HG03520 (cell line): ENCODE data around the gene TMEM114.

Experiments used
- ATAC-seq: cut with Tn5 transposase; IDR thresholded peaks from one replicate; pipeline ENCODE4 v1.9.1; 2021; ENCODE audit warnings: mild to moderate bottlenecking, moderate library complexity; ENCODE audit not compliant: unreplicated experiment

Gene TMEM114

DNA sequence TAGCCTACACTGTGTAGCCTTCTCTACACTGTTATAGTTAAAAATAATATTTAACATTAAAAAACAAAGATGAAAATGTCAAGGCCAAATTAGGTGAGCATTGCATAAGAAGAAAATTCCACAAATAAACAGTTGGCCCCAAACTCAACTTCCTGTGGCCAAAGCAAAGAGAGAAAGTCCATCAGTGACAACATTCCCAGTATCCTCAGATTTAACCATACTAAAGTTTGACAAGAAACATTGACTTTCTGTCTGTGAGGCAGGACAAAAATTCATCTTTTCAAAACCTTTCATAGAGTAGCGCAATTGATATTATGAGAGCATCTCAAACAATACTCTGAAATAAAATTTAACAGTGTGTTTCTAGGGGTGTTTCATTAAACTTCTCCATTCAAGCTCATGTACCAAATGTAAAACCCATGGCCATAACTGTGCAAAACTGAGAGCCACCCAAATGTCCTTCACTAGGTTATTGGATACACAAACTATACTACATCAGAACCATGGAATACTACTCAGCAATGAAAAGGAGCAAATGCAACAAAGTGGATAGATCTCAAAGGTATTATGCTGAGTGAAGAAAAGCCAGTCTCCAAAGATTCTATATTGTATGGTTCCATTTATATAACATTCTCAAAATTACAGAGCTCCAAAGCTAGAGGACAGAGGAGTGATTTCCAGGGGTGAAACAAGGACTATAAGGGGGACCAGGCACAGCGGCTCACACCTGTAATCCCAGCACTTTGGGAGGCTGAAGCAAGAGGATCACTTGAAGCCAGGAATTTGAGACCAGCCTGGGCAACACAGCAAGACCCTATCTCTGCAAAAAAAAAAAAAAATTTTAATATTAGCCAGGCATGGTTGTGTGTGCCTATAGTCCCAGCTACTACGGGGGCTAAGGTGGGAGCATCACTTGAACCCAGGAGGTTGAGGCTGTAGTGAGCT lies 38.7 kb downstream of the TMEM114 start:
- no peak for ATAC-seq

DNA sequence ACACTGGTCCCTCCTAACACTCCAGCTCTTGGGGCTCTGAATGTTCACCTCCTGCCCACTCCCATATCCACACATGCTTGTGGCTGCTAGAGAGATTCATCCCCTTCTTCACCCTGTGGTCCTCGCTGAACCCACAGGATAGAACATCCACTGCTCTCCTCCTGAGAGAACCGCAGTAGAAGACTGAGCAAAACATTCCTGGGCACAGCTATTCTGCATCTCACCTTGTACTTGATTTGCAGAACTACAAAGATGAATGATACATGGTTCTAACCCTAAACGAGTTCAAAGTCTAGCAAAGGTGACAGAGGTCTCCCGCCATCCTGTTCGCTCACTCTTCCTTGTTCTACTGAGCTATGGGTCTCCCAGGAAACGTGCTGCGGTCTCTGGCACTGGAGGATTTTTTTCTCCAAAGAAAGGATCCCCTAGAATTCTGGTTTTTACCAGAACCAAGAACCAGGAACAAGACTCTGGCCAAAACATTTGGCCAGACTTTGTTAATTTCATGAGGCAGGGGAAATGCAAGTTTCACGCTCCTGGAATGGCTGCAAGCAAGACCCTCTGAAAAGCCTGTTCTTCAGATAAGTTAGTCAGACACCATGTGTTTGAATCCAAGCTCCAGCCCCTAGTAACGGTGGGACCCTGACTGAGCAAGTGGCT lies 39.5 kb downstream of the TMEM114 start:
- ATAC-seq: no peak

DNA sequence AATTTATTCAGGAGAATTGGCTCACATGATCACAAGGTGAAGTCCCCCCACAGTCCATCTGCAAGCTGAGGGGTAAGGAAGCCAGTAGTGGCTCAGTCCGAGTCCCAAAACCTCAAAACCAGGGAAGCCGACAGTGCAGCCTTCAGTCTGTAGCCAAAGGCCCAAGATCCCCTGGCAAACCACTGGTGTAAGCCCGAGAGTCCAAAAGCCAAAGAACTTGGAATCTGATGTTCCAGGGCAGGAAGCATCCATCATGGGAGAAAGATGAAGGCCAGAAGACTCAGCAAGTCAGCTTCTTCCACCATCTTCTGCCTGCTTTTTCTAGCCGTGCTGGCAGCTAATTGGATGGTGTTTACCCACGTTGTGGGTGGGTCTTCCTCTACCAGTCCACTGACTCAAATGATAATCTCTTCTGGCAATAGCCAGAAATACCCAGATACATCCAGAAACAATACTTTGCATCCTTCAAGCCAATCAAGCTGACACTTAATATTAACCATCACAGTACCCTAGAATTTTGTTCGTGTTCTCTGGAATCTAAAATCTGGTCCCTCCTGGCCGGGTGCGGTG lies 40.4 kb downstream of the TMEM114 start:
- ATAC-seq: no peak

DNA sequence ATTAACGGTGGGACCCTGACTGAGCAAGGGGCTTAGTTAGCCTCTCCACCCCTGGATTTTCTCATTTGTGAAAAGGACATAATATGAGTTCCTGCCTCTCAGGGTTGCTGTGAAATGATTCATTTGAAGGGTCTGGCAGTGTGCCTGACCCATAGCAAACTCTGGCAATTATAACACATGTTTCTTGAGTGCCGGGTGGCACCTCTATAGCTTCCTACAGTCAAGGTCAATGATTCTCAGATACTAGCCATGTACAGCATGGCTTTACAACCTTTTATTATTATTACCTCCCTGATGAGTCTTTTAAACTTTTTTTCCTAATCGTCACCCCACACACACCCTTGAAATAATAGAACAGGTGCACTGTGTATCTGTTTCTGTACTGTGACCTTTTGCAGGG lies 42.1 kb downstream of the TMEM114 start:
- no peak for ATAC-seq

DNA sequence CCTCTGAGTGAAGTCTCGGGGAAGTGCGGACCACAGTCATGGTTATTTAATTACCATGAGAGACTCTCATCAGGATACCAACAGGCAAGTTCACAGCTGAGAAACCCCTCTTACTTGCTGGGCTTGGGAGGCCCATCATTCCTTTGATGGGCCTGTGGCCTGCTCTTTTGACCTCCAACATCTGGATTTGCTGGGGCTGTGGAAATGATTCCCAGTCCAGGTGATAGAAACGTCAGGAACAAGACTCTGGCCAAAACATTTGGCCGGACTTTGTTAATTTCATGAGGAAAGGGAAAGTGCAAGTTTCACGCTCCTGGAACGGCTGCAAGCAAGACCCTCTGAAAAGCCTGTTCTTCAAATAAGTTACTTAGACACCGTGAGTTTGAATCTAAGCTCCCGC lies 42.5 kb downstream of the TMEM114 start:
- ATAC-seq: no peak

DNA sequence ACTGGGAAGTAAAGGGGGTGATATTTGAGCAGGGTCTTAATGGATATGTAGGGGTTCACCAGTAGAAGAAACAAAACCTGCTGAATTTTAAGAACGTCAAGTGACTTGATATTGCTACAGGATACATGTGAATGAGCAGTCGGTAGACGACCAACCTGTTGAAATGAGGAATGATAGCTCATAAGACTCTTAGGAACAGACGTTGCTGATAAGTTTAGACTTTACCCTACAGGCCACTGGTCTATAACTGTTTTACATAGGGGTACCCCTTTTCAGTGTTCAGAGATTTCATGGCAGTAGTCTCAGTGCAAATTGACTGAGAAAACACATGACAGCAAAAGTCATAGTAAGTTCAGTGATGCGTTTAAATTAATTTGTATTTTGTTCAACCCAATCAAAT lies 45.9 kb downstream of the TMEM114 start:
- no peak for ATAC-seq

DNA sequence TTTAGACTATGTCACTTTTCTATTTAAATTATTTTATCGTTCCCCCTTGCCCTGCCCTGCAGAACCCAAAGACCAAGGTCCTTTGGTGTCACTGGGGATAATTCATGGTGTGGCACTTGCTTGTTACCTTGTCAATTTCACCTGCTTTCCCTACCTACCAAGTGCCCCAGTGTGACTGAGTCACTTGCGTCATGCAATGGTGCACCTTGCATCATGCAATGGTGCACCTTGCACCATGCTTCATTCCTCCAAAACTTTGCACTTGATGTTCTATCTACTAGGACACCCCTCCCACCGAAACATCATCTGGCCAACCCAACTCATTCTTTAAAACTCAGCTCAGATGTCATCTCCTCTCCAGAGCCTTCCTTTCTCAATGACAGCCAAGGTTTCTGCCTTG lies 47.1 kb downstream of the TMEM114 start:
- ATAC-seq: no peak

DNA sequence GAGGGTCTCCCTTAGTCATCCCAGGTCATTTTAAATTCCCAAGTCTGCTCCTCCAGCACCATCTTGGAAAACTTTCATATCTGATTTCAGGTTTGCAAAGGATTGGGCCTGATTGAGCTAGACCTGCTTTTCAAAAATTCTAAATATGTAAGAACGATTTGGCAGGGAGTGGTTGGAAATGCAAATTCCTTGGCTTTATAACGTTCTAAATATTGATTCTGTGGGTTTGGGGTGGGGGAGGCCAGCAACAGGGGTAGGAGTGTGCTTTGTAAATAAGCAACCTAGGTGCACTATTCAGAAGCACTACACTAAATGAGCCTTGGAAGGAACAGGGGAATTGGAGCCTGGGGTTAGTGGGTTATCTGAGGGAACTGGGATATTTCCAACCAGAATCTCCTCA lies 47.9 kb downstream of the TMEM114 start:
- no peak for ATAC-seq

DNA sequence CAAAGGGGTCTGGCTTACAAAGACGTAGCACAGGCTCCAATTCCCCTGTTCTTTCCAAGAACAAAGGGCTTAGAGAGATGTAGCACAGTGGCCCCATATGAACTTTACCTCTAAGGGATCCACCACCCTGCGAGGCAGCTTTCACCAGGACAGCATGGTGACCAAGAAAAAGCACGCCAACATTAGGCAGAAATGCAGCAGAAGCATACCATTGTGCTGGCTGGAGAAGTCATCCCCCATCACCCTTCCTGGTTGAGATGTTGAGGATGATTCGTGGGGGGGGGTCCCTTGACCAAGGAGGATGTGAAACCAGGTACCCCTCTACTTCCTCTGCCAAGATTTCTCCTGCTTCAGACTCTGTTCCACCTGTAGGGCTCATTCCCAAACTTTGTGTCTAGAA lies 48.4 kb downstream of the TMEM114 start:
- no peak for ATAC-seq

DNA sequence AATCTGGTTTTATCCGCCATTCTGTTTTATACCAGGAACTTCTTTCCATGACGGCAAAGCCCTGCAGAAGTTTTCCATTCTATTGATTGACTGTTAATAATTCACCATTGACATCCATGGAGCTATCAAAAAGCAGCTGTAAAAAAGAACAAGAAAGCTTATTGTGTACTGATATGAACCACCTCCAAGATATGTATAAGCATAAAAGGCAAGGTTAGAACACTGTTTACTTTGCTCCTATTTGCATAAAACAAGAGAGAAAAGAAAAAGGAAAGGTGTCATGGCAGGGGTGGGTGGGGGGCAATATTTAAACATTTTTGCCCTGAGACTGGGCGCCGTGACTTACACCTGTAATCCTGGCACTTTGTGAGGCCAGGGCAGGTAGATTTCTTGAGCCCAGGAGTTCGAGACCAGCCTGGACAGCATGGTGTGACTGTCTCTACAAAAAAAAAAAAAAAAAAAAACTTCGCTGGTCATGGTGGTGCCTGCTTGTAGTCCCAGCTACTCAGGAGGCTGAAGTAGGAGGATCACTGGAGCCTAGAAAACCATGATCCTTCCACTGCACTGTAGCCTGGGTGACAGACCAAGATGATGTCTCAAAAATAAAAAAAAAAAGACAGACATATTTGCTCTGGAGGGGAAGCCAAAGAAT lies 52.5 kb downstream of the TMEM114 start:
- ATAC-seq: no peak

DNA sequence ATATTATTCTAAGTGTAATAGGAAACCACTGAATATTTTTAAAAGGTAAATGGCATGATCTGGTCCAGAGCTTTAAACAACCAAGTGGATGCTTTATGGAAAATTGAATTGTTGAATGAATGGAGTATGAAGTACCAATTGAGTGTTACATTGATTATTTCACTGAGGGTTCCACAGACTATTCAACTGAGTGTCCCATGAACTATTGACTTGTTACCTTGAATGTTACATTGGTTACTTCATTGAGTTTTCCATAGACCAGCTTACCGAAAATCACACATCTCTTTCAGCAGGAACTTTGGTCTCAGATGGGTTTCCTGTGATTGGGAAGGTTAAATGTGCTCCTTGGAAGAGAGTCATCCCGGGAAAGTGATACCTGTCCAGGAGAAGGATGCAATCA lies 56.8 kb downstream of the TMEM114 start:
- no peak for ATAC-seq

DNA sequence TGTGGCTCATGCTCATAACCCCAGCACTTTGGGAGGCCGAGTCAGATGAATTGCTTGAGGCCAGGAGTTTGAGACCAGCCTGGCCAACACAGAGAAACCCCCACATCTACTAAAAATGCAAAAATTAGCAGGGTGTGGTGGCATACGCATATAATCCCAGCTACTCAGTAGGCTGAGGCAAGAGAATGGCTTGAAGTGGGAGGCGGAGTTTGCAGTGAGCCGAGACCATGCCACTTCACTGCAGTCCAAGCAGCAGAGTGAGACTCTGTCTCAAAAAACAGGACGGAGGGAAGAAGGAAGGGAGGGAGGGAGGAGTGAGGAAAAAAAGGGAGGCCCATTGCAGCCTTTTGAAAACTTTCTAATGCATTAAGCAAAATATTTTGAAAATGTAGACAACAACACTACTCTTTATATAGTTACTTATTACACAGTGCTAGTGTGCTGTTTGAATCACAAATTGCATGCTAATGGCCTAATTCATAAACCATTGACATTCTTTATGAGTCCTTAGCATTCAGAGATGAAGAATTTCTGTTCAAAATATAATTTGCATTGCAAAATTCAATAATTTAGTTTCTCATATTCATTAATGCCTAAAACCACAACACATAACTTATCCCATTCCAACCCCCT lies 59.4 kb downstream of the TMEM114 start:
- ATAC-seq: no peak

DNA sequence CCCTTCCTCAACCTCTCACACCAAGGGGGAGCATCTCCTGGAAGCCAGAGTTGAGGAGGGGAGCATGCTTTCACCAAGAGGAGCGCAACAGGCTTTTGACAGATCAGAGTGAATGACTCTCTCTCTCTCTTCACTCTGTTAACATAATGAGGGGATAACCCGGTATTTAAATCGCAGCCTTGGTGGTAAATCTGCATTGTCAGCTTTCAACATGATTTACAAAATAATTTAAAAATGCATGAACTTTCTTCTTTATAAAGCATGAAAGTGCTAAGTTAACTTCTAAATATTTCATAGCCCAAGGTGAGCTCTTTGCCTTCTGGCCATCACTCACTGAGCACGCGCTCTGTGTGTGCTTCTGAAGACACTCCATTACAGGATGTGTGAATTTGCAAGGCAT lies 61.8 kb downstream of the TMEM114 start:
- no peak for ATAC-seq

DNA sequence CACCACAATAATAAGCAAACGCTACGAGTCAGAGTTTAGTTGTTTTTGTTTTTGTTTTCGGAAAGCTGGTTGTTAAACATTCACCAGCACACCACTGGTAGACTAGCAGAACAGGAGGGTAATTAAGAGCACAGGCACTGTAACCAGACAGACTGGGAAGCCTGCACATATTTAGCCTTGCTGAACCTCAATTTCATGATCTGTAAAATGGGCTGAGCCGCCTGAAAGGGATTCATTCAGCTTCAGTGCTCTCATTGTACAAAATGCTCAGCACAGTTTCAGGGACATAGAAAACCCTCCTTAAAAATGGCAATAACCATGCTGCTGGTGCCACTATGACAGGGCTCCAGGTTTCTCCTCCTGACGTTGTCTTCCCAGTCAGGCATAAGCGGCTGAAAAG lies 66.4 kb downstream of the TMEM114 start:
- ATAC-seq: no peak

DNA sequence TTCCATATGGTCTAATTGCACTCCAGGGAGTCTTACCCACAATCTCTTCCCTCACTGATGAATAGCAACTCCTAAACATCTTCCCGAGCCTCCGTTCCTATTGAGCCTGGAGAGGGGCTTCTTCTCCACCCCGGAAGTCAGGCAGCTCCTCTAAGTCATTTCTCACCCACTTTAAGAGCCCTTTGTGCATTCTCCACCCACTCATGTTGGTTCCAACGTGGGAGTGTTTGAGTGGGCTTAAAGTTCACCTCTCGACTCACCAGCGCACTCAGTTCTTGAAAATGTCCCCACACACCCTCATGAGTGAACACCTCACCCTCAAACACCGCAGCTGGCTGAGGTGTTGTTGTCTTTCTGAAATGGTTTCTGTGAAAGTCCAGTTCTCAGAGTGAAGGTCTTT lies 67.6 kb downstream of the TMEM114 start:
- ATAC-seq: no peak

DNA sequence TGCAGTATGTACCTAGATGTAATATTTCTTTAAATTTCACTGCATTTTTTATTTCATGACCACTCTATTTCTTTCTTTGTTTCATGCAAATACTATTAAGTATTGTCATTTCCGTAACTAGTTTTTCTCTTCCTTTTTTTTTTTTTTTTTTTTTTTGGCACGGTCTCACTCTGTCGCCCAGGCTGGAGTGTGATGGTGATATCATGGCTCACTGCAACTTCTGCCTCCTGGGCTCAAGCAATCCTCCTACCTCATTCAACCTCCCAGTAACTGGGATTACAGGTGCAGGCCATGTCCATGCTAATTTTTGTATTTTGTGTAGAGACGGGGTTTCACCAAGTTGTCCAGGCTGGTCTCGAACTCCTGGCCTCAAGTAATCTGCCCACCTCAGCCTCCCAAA lies 70.7 kb downstream of the TMEM114 start:
- no peak for ATAC-seq
